ENCODE measurements around the gene ADD1.

The ADD1 gene, protein sequence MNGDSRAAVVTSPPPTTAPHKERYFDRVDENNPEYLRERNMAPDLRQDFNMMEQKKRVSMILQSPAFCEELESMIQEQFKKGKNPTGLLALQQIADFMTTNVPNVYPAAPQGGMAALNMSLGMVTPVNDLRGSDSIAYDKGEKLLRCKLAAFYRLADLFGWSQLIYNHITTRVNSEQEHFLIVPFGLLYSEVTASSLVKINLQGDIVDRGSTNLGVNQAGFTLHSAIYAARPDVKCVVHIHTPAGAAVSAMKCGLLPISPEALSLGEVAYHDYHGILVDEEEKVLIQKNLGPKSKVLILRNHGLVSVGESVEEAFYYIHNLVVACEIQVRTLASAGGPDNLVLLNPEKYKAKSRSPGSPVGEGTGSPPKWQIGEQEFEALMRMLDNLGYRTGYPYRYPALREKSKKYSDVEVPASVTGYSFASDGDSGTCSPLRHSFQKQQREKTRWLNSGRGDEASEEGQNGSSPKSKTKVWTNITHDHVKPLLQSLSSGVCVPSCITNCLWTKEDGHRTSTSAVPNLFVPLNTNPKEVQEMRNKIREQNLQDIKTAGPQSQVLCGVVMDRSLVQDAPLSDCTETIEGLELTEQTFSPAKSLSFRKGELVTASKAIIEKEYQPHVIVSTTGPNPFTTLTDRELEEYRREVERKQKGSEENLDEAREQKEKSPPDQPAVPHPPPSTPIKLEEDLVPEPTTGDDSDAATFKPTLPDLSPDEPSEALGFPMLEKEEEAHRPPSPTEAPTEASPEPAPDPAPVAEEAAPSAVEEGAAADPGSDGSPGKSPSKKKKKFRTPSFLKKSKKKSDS

DNA sequence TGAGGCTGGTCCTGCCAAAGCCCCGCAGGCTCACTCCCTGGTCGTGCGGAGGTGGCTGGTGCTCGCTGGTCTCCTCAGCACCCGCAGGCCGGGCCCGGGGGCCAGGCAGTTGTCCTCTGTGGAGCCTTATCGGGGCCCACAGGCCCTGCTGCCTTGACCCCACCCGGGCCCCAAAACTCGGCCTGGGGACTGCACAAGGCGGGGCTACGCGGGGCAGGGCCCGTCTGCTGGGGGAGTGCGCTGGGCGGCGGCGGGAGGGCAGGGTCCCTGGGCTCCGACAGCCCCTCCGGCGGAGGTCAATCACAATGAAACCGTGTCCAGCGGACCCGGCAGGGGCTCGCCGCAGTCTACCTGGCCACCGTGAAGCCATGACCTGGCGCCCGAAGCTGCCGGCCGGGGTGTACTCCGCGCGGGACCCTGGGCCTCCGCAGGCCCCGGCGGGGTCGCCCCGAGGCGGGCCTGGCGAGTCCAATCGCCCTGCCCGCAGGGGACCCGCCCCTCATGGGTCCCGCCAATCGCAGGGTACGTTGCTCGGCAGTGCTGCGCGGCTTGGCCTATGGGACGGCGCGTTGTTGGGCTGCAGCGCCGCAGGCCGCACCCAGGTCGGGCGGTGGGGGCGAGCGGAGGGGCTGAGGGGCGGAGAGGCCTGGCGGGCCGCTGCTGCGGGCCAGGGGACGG, at the start of gene ADD1:
Gene ADD1 (plus strand): TSS at position 582 of the 678 bp plus-strand sequence. CDS start 32,072 bp downstream, outside the sequence.
- peak; percentile 89 for DNase-seq

DNA sequence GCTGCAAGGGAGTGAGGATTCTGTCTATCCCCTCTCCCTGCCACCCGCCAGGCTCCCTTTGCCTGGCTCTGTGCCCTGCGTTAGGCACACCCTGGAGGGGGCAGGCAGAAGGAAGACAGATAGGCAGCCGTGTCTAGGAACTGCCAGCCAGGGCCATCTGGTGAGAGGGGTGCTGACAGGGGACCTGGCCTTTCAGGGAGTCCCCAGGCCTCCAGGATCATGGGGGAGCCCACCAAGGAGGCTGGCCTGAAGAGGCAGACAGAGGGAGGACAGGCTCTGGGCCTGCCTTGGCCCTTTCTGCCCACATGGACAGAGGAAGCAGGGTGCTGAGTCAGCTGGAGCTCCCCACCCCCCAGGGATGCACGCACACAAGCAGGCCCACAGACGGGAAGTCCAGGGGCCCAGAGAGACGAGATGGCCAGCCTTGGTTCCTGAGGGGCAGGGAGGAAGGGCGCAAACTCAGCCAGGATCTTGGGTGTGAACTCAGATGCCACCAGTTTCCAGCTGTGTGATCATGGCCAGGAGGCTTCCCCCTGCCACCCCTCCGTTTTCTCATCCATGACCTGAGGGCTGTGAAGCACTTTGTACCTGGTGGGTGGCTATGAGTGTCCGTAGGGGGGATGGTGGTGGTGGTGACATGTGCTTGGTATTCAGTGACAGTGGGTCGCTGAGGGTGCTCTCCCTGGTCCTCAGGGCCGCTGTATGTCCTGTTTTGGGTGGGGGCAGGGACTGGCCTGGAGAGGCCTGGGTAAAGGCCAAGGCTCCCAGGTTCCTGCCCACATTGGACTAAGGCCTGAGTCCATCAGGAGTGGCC, 49.0 kb upstream of the ADD1 start:
- peak; percentile 88 for DNase-seq

DNA sequence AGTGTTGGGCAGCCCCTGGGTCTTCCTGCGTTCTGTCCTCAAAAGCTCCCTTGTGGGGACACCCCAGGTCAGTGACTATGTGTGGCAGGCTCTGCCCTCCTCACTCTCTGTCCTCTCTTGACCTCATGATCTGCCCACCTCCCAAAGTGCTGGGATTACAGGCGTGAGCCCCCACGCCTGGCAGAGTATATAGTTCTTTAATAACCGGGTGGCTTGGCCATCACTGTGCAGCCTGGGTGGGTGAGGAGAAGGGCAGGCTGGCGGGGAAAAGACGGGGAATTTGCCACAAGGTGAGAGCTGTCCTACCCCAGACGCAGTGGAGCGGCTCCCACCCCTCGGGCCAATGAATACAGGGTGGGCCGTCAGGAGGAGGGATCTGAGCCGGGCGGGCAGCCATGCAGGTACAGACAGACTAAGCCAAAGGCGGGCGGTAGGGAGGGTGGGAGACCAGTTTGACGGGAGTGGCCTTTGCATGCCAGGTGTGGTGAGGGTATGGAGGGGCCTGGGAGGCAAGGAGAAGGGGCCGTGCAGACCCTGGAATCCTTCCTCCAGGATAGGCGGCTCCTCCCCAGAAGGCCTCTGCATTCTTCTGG, 48.2 kb upstream of the ADD1 start:
- no peak for DNase-seq

DNA sequence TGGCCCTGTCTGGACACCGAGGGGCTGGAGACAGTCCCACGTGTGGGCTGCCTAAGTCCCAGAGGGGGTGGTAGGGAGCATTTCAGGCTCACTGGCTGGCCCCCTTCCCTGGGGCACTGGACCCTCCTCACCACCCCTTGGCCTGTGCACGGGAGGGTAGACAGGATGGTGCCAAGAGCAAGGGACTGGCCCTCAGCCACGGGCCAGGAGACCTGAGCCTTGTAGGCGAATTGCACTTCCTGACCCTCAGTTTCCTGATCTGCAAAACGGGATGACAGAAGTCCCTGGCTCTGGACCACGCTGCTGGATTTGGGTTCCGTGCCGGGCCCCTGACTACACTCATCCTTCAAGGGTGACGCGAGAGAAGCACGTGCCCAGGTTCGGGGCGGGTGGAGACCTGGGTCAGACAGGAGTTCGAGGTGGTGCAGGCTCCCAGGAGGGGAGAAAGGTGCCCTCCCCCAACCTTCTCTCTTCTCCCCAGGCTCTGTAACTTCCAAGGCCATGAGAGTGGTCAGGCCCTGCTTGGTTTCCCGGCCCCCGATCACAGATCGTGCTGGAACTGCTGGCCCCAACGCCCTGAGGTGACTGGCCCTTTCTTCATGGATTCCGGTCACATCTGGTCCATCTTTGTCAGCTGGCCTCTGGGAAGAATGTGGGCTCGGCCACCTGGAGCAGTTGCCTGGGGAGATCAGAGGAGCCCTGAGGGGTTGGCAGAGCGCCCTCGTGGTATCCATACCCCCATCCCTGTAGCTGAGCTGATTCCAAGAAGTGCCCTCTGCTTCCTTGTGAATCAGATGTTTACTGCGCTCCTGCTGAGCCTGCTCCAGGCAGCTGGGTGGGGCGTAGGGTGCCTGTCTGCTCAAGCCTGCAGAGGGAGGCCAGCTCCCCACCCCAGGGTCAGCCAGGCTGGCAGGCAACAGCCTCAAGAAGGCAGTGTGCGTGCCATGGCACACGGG, 47.5 kb upstream of the ADD1 start:
- DNase-seq, result peak; percentile 94

DNA sequence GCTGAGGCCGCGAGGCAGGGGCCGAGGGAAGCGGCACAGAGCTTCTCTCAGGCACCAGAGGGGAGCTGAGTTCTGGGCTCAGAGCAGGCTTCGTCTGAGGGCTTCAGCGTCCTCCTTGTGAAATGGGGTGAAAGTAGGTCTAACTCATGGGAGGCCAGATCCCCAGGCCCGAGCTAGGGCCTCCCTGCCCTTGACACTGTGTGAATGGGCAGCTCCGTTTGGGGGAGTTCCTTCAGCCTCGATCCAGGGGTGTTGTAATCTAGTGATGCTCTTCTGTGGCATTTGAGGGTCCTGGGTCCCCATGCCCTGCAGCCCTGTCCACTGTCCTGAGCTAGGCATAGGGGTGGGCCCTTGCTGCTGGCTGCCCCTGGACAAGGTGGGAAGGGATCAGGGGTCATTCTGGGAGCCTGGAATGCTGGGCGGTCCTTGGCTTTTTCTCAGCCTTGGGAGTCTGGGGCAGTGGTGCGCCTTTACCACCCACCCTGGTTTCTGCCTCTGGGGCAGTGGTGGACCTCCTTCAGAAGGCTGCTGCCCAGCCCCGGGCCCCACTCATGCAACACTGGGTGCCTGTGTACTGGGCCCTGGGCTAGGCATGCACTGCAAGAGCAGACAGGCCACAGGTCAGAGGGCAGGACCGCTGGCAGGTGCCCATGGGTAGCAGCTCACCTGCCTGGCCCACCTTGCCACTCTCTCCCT, 46.6 kb upstream of the ADD1 start:
- DNase-seq, result no peak

DNA sequence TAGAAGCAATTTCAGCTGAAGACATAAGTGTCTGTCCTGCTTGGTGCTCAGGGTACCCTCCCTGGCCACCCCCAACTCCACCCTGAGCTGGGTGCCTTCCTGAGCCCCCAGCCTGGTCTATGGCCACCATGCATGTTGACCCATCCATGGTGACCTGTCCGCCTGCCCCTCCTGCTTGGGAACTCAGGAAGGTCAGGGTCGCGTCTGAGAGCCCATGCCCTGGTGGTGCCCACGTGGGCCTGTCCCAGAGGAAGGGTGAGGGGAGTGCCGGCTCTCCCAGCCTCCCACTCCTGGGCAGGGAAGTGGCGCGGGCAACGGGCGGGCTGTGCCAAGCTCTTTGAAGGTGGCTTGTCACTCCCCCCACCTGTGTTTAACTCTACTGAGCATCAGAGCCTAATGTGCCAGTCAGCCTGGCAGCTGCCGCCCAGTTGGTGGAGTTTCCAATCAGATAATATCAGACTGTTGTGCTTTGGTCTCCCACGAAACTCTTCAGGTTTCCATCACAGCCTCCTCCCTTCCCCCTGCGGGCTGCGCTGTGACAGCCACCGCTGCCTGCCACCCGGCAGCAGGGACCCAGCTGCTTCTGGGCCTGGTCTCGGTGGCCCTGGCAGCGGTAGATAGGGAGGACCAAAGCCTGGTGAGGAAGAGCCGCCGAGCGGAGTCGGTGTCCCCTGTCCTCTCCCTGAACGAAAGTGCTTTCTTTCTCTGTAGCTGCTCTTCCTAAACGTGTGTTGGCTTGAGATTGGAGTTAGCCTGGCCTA, 45.9 kb upstream of the ADD1 start:
- no peak for DNase-seq

DNA sequence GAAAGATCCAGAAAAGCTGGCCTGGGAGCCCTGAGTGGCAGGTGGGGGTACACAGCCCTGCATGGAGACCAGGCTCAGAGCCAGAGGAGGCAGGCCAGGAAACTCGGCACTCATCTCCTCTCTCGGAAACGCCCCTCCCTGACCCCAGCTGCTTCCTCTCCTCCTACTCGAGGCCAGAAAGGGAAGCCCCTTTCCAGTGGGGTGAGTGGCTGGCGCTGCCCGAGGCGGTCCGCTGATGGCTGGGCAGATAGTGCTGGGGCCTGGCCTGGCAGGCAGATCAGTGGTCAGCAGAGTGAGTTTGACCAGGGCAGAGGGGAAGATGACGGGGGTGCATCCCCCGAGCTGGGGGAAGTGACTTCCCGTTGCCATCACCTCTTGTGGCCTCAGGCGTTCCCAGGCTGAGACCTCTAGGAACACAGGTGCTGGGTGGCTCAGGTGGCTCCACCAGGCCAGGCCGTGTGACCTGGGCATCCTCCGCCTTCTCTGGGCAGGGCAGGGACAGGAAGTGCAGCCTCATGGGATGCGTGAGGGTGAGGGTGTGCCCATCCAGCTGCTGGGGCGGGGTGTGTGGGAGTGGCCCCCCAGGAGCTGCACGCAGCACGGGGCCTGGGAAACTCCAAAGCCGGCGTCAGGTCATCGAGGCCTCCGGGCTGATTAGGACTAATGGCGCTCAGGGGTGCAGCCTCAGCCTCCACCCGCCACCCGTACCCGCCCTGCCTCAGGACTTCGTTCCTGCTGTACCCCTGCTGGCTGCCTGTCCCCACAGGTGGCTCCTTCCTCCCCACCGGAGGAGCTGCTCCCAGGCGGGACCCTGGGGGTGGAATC, 45.0 kb upstream of the ADD1 start:
- no peak for DNase-seq

DNA sequence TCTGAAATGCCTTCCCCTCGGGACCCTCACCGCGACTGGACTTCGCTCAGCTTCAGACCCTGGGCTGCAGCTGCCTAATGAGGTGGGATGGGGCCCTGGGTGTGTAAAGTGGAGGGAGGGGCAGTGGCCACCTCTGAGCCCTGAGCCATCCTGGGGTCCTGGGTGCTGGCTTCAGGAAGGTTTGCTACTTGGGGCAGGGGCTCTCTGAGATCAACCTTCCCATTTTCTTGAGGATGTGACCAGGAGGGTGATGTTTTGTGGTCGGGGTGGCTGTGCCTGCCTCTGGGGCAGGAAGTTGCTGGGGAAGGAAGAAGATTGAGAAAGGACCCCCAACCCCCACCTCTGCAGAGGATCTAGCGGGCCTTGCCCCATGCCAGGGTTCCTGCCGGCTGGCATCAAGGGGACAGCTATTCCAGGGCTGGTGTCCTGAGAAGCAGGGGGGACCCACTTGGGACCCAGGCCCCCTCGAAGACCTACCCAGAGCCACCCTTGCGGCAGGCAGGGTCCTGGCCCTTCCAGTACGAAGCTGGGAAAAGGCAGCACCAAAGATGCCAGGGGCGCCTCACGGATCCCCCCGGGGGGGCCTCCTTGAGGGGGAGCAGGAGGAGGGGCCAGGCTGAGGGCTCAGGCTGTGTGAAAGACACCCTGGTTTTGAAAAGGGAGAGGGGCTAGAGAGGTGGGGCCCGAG, 44.3 kb upstream of the ADD1 start:
- no peak for DNase-seq

DNA sequence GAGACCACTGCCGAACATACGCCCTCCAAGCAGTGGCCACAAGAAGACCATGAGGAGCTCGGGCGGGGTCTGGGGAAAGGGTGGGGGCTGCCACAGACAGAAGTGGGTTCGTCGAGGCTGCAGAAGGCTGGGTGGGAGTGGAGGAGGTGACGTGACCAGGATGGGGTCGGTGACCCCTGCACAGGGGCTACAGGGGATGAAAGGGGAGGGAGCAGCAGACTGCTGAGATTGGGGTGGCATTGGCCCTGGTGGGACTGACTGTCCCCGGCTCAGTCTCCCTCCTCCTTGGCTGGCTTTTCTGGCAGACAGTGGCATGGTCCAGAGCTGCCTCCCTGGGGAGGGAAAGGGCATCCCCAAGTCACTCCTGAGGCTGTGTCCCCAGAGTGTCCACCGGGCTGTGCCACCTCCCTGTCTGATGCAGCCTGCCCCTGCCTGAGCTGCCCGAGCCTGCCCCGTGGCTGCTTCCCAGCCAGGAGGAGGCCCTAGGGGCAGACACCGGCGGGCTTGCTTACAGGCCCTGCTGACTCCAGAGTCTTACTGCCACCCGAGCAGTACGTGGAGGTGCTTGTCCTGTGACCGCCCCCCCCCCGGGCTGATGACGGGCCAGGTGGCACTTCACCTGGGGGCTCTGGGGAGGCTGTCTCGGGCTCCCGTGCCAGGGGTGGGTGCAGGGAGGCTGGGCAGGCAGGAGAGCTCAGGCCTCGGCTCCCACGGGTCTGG, 43.5 kb upstream of the ADD1 start:
- DNase-seq, result no peak

DNA sequence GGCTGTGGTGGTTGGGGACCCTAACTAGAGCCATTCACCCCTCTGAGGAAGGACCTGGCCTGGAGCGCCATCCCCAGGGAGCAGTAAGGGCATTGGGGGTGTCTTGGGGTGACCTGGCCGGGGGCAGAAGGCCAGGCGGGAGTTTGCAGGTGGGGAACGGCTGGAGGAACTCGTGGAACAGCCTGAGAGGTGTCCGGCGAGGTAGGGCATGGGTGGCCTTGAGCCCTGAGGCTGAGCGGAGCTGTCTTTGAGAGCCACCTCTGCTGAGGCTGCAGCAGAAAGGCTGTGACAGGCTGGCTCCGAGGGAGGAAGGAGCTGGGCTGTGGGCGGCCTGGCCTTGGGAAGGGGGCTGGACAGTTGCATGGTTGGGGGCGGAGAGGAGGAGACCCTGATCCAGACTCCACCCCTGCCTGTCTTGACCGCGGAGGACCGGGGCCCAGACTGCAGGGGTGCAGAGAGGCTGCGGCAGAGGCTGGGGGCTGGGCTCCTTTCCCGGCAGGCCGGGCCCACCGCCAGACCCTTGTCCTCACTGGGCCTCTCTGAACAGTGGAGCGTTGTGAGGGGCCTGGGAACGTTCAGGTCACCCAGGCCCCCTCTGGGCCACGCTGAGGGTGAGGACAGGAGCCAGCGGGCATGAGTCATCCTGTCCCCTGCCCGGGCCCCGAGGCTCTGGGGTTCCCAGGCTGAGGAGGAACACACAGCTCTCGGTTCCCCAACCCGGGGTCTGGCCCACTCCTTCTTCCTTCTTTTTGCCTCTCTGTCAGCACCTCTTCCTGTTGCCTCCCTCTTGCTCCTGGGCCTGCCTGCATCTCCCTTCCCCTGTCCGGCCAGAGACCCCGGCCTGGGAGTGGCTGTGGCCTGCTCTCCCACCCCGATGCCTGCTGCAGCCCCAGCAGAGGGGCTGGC, 42.7 kb upstream of the ADD1 start:
- peak; percentile 72 for DNase-seq

DNA sequence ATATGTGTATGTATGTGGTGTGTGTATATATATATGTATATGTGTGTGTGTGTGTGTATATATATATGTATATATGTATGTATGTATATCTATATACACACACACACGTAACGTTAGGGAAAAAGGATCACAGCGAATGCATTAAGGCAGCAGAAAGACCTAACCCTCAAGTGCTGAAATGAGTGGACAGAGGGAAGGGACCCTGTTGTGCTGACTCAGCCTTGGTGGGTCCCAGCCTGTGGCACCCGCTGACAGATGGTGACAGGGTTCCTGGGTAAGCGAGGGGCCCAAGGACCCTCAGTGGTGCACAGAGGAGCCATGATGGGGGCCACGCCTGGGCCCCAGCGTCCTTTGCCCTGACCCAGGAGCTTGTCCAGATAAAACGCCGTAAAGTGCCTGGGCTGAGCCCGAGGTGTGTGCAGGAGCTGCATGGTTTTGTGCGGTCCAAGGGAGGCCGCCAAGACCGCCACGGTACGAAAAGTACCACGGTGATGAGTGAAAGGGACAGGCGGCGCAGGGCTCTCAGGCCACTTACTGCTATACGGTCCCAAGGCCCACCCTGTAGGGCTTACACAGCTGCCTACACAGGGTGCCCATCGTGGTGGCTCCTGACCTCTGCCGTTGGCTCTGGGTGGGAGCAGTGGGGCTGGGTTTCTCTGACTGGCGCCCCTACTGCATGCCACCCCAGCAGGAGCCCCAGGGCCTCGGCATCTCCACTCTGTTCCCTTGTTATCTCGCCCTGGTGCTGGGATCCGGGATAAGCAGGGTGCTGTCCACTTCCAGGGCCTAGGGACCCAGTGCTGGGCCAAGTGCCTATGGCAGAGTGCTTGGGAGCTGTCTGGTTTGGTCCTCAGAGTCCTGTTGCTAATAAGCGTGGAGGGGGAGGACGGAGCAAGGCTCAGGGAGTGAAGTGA, 40.8 kb upstream of the ADD1 start:
- DNase-seq, result no peak

DNA sequence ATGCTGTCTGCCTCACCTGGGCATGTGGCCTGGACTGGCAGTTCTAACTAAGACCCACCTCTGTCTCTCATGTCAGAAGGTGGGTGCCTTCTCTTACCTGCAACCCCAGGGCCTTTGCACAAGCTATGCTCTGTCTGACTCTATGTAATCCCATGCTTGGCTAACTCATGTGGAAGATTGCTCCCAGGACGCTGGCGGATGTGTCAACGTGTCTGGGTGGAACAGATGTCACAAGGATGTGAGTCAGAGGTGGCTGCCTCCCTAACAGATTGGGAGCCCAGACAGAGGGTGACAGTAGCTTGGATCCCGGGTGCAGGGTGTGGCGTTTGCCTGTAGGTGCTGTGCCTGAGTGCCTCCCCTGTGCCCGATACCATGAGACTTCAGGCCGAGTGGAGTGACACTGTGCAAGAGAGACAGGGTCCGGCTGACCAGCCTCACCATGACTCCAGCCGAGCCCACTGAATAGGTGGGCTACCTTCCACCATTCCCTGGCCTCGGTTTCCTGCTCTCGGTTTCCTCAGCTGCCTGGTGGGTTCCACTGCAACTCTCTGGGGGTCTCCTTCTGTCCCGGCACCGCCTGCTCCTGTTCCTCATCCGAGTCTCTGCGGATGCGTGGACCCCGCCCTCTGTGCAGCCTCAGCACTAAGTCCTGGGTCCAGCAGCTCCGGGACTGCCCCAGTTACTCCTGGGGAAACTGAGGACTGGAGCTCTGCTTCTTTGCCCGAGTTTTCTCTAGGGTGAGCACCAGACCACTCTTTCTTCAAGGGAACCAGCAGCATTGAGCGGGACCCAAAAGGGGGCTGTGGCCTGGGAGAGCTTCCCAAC, 39.8 kb upstream of the ADD1 start:
- no peak for DNase-seq

DNA sequence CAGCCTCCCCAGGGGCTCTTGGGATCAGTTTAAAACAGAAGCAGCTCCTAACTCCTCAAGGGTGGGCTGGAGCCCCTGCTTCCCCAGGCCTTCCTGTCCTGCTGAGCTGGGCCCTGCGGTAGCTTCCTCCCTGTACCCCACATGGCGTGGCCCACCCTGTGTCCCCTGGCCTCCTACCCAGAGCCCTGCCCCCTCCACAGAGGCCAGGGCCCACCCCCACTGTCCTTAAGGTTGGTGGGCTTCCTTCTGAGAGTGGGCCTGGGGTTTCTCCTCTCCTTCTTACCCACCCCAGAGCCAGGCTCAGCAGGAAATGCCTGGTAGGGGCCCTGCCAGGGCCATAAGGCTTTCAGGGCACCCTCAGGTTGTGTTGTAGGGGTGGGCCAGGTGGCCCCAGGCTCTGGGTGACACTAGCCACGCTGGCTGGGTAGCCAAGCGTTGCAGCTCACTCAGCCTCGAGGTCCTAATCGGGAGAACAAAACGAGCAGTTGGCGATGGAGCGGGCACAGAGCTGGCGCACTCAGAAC, 39.1 kb upstream of the ADD1 start:
- DNase-seq, result no peak

DNA sequence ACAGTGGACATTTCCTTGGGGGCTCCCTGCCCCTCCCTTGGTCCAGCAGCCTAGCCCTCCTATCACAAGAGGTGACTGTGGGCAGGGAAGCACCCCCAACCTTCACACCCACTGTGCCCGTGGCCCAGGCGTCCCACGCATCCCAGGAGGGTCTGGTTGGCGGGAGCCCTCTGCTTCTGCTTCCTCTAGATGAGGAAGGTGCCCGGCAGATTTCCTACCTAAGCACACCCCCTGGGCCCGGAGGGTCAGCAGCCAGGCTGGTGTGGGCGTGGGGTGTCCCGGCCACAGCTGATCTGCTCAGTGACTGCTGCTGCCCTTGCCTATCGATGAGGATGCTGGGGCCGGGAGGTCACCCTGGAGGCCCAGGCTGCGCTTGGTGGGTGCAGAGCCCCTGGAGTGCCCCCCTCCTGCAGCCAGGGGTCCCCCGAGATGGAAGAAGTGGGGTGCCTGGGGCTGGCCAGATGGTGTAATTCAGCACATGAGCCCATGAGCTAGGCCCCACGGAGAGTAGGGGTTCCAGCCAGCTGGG, 38.6 kb upstream of the ADD1 start:
- no peak for DNase-seq

All from EL (cell line).